Measurements from ENCODE around the gene LMAN2.

- TF ChIP-seq CTCF (IDR thresholded peaks at IDR 0.05) (no peak), POLR2A (IDR thresholded peaks at IDR 0.05) (no peak)
Measured at GRCh38 chr5:177325868-177326381, 25.5 kb downstream of the LMAN2 start.
